Measurements from ENCODE around the gene TRIM61.
"Not testable (repeated sequence)": the region's sequence is repeated elsewhere in the genome, so short reads cannot be mapped to it uniquely, and the experiment has no call there.

The TRIM61 gene

GRCh38 chr4:164956766-164957643, 20.5 kb downstream of the TRIM61 start:
- DNase-seq: peak; percentile 75

DNA sequence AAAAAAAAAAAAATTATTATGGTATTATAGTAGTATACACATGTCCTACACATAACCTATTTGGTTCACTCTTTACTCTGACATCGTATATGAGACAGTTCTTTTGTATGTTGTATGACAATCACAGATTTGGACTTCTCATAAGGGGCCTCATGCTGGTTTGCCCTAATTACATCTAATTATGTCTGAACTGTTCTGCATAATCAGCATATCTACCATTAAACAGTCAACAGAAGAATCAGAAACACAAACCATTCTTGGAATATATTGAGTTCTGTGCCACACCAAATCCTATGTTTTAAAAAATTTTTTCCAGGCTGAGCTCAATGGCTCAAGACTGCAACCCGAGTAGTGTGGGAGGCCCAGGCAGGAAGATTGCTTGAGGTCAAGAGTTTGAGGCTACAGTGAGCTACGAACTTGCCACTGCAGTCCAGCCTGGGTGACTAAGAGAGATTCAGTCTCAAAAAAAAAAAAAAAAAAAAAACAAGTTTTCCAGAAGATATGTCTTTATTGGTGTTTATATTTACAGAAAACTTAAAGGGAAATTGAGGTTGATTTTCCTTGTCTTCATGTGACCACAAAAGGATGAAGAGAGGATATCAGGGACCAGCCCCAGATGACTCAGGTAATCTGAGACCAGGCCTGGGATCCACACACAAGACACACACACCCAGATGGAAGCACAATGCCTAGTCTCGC, 22.2 kb downstream of the TRIM61 start:
- no peak for DNase-seq

- no peak for DNase-seq
Measured at GRCh38 chr4:164952551-164952950, 24.9 kb downstream of the TRIM61 start.

DNA sequence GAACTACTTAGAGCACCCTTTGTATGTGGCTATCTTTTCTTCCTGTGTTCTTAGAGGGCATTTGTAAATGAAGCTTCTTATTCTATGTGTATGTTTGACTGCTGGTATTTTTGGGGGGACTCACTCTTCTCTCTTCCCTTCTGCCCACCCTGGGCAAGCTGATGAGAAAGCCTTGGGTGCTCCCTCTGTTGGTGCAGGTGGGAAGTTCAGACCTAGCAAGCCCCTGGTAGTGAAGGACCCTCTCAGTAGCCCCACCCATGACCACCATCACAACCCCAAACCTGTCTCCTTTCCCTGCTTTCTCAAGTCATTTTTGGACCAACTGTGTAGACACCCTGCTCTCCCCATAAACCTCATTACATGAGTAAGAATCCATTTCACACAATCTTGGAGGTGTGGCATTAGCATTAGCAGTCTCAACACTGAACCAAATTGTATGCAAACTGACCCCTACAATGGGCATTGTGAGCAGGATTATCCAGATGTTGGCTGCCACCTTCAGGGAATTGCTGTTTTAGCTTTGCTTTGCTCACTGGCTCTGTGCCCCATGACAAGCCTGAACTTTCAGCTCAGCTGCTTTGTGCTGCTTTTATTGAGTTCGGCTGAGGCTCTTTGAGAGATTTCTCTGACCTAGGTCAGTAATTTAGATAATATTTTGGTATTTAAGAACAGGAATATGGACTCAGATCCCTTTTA, 27.9 kb downstream of the TRIM61 start:
- DNase-seq: no peak

GRCh38 chr4:164948975-164949374, 28.5 kb downstream of the TRIM61 start:
- no peak for DNase-seq

DNA sequence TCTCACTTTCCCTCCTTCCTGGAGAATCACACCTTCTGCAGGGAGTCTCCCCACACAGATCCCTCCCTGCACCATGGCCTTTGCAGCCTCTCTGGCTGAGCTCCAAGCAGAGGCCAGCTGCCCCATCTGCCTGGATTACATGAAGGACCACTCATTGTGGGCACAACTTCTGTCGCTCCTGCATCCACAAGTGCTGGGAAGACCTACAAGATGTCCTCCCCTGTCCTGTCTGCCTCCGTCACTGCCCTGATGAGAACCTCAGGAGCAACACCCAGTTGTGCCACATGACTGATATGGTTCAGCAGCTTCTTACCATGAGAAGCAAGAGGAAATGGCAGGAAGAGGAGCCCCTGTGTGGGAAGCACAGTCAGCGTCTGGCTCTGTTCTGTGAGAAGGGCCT, 29.5 kb downstream of the TRIM61 start:
- not testable (repeated sequence) for DNase-seq

DNA sequence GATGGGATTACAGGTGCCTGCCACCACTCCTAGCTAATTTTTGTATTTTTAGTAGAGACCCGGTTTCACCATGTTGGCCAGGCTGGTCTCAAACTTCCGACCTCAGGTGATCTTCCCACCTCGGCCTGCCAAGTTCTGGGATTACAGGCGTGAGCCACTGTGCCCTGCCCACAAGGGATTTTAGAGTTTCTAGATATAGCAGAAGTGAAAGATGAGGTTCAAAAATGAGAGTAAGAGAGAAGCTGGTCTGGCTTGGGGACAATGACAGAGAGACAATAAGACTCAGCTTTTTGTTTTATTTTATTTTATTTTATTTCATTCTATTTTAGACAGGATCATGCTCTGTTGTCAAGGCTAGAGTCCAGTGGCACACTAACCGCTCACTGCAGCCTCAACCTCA, 30.6 kb downstream of the TRIM61 start:
- DNase-seq: no peak

GRCh38 chr4:164945146-164945545, 32.3 kb downstream of the TRIM61 start:
- DNase-seq: no peak

DNA sequence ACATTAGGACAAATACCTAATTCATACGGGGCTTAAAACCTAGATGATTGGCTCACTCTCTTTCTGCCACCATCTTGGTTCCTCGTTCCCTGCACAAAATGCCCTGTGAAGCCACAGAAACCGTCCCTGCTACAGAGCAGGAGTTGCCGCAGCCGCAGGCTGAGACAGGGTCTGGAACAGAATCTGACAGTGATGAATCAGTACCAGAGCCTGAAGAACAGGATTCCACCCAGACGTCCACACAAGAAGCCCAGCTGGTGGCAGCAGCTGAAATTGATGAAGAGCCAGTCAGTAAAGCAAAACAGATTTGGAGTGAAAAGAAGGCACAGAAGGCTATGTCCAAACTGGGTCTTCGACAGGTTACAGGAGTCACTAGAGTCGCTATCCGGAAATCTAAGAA, 34.3 kb downstream of the TRIM61 start:
- DNase-seq: no peak

DNA sequence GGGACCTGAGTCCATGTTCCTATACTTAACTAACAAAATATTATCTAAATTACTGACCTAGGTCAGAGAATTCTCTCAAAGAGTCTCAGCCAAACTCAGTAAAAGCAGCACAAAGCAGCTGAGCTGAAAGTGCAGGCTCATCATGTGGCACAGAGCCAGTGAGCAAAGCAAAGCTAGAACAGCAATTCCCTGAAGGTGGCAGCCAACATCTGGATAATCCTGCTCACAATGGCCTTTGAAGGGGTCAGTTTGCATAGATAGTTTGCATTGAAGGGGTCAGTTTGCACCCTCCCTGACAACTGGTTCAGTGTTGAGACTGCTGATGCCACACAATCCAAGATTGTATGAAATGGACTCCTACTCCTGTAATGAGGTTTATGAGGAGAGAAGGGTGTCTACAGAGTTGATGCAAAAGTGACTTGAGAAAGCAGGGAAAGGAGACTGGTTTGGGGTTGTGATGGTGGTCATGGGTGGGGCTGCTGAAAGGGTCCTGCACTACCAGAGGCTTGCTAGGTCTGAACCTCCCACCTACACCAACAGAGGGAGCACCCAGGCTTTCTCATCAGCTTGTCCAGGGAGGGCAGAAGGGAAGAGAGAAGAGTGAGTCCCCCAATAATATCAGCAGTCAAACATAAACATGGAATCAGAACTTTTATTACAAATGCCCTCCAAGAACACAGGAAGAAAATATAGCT, 39.7 kb downstream of the TRIM61 start:
- DNase-seq: no peak

GRCh38 chr4:164935865-164936606, 41.4 kb downstream of the TRIM61 start:
- not testable (repeated sequence) for DNase-seq

DNA sequence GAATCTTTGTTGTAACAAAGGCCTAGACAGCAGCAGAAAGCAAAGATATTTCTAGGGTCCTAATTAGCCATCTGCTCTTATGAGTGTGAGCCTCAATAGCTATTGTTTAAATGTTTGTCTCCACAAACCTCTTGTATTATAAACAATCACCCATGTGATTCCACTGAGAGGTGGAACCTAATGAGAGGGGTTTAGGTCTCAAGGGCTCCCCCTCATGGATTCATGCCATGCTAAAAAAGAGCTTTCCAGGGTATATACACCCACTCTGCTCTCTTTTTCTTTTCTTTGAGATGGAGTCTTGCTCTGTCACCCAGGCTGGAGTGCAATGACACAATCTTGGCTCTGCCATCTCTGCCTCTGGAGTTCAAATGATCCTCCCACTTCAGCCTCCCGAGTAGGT, 42.1 kb downstream of the TRIM61 start:
- peak; percentile 5 for DNase-seq

GRCh38 chr4:164933244-164933643, 44.2 kb downstream of the TRIM61 start:
- DNase-seq: no peak

- DNase-seq: no peak
Measured at GRCh38 chr4:164931551-164932324, 45.7 kb downstream of the TRIM61 start.

- no peak for DNase-seq
Measured at GRCh38 chr4:164930647-164931046, 46.8 kb downstream of the TRIM61 start.

DNA sequence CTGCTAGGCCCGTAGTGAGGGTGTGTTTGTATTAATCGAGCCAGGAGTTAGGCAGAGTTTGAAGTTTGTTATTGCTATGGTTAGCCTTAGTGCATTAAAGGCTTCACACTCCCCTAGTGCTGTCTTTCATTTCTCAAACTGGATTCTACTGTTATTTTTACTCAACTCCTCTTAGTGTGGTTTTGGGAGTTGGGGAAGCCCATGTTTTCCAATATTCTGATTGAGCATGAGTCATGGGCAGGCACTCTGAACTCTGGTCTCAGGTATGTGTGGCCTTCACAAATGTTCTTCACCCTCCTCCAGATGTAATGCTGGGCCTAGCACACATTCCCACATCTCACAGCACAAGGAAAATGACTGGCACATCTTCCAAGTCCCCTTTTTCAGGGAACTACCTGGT, 50.4 kb downstream of the TRIM61 start:
- DNase-seq: not testable (repeated sequence)

GRCh38 chr4:164926301-164926700, 51.2 kb downstream of the TRIM61 start:
- no peak for DNase-seq

GRCh38 chr4:164924670-164925238, 52.7 kb downstream of the TRIM61 start:
- no peak for DNase-seq

DNA sequence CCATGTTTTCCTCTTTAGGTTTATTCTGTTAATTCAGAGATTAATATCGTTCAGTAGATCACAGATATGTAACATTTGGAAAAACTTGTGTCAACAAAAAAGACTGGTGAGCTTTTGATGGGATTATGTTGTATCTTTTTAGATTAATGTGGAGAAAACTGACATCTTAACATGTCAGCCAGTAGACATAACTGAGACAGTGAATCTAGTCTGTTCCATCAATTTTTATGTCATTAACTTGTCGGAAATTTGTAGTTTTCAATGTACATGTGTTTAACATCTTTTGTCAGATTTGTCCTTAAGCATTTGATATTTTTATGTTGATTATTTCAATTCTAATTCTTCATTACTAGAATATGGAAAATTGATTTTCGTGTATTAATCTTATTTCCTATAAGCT, 58.5 kb downstream of the TRIM61 start:
- no peak for DNase-seq

Measured in NCI-H748 treated with DMSO at 0.1 percent for 48 hours (cell line).